Effector memory CD8-positive, alpha-beta T cell (primary cell): ENCODE data around the gene FYCO1.
A peak's percentile ranks its signal among the peaks of the same experiment; 100 is the strongest.

Experiments
- ATAC-seq: fragments of 150-1000 bp; cut with Tn5 transposase; replicated peaks from 2 replicates; pipeline ENCODE4 v1.10.0; 2021; ENCODE audit warnings: mild to moderate bottlenecking, moderate library complexity
- DNase-seq, 3 experiments: peaks; one replicate each; pipeline ENCODE4 v3.0.0; 2021
- H3K27ac Mint-ChIP-seq, 2 donors: one replicate each; pipeline ENCODE4 v1.8.0; 2022; ENCODE audit warnings: mild to moderate bottlenecking in 2 of 2, mixed read lengths in 2 of 2, moderate library complexity in 2 of 2
- H3K27me3 Mint-ChIP-seq, 2 donors: one replicate each; pipeline ENCODE4 v1.8.0; 2022; ENCODE audit warnings: mixed read lengths in 2 of 2
- H3K36me3 Mint-ChIP-seq: one replicate; pipeline ENCODE4 v1.8.0; 2022; ENCODE audit warnings: mild to moderate bottlenecking, moderate library complexity, mixed read lengths; ENCODE audit not compliant: insufficient read depth
- H3K4me1 Mint-ChIP-seq, 2 donors: one replicate each; pipeline ENCODE4 v1.8.0; 2022; ENCODE audit warnings: low read depth in 2 of 2, mixed read lengths in 2 of 2
- H3K4me3 Mint-ChIP-seq, 2 donors: one replicate each; pipeline ENCODE4 v1.8.0; 2022; ENCODE audit warnings: mild to moderate bottlenecking in 2 of 2, mixed read lengths in 2 of 2, moderate library complexity in 2 of 2
- H3K9me3 Mint-ChIP-seq, 2 donors: one replicate each; pipeline ENCODE4 v1.8.0; 2022; ENCODE audit warnings: mixed read lengths in 2 of 2

FYCO1 gene

DNA sequence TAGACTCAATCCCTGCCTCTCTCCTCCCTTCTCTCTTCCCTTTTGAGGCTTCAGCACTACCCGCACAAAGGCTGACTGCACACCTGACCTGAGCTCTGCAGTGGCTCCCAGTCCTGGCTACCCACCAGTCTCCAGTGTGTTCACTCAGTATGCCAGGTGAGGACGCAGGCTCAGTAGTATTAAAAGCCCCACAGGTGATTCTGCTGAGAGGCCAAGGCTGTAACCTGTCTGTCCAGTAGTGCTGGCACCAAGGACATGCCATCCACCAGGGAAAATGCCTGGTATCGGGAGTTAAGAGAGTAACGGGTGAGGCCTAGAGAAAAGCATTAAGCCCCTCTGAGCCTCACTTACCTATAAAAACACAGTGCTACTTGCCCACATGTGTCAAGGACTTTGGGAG is 20.9 kb downstream of the FYCO1 start:
- peaks cover 0 to 3% of the 10 kb centered on the region in 2 donors for H3K9me3 Mint-ChIP-seq
- H3K4me3 Mint-ChIP-seq = peak overlapping the region; percentile 39 to 72
- H3K36me3 Mint-ChIP-seq = peaks cover 47% of the 10 kb centered on the region
- DNase-seq (no peak), ATAC-seq (no peak)
- H3K4me1 Mint-ChIP-seq = peaks cover 69 to 88% of the 10 kb centered on the region in 2 donors
- H3K27me3 Mint-ChIP-seq = no peaks in the 10 kb centered on the region
- H3K27ac Mint-ChIP-seq = peak overlapping the region in 1 of 2 donors; percentile 95

DNA sequence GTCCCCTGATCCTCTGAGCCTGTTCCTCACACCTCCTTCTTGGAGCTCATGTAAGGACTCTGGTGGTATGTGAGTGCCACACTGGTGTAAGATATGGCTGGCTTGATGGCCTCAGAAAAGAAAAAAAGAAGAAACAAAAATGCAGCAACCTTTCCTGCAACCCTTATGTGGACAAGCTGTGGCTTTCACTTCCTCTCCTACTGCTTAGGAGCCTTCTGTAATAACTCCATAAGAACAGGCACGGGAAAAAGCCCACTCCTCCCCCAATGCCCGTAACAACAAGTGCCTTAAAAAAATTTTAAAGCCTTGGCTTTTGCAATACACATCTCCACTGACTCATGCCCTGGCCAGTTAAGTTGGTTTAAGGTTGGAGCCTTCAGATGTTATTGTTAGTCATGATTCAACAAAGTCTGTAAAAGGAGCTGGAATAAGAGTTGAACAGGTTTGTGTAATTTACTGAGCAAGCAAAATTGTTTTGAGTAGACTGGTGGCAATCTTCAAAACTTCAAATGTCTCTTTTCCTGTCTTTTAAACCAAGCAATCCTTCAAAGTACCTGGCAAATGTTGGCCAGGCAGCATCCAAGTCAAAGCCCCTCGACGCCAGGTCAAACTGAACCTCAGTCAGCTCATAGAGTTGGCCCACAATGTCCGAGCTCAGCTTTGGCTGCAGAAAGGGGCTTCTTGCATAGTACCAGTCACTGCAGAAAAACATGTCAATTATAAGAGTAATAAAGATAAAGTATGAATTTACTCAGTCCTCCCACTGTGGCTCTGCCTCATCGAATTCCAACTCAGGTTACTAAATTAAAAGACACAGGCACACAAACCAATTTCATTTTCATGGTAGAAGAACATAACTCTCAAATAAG is 22.9 kb downstream of the FYCO1 start:
- peak overlapping the region; percentile 41 to 47 for H3K4me3 Mint-ChIP-seq
- peaks cover 66 to 87% of the 10 kb centered on the region in 2 donors for H3K4me1 Mint-ChIP-seq

DNA sequence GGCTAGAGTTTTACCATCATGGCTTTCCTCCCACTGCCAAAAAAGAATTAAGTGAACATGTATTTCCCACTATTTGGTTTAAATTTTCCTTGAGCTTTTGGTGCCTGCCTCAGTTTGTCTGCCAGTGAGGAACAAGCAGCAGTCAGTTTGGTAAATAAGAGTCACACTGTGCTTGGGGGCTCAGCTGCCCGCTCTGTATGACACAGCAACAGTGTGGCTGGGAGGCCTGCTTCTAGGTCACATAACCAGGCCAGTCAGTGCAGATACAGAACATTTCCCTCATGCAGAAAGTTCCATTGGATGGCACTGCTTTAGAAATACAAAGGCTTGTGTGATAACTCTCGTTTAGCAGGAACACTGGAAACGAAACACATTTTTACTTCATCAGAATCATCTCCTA is 25.7 kb downstream of the FYCO1 start:
- H3K4me1 Mint-ChIP-seq = peaks cover 73 to 87% of the 10 kb centered on the region in 2 donors
- ATAC-seq (no peak), DNase-seq (no peak)
- peaks cover 65% of the 10 kb centered on the region for H3K36me3 Mint-ChIP-seq
- peak overlapping the region; percentile 95 for H3K27ac Mint-ChIP-seq
- no peaks in the 10 kb centered on the region for H3K27me3 Mint-ChIP-seq
- no peaks in the 10 kb centered on the region for H3K9me3 Mint-ChIP-seq
- H3K4me3 Mint-ChIP-seq = peak overlapping the region; percentile 59 to 74

More for the DNA sequence above, 22.9 kb downstream of the FYCO1 start:
- DNase-seq (no peak), ATAC-seq (no peak)
- Mint-ChIP-seq H3K27me3 (no peaks in the 10 kb centered on the region), H3K36me3 (peaks cover 58% of the 10 kb centered on the region), H3K9me3 (no peaks in the 10 kb centered on the region), H3K27ac (peak overlapping the region; percentile 95)

DNA sequence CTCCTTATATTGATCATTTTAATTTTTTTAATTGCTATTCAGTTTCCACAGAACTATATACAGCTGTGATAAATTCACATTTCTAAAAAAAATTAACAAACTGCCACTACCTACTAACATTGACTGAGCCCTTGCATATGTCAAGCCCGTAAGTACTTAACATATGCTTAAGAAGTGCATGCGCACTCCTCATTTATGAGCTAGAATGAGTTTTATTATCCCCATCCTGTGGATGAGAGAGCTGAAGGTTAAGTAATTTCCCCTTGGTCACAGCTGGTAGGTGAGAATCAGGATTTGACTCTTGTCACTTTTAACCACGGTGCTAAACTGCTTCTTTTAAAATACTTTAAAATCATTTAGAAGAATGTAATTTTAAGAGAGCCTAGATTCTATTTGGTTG is 26.5 kb downstream of the FYCO1 start:
- ATAC-seq (no peak), DNase-seq (no peak)
- no peaks in the 10 kb centered on the region for H3K27me3 Mint-ChIP-seq
- peak overlapping the region; percentile 74 to 75 for H3K4me3 Mint-ChIP-seq
- H3K36me3 Mint-ChIP-seq = peaks cover 62% of the 10 kb centered on the region
- H3K4me1 Mint-ChIP-seq = peaks cover 74 to 89% of the 10 kb centered on the region in 2 donors
- H3K9me3 Mint-ChIP-seq = no peaks in the 10 kb centered on the region
- peak overlapping the region; percentile 88 to 95 for H3K27ac Mint-ChIP-seq

DNA sequence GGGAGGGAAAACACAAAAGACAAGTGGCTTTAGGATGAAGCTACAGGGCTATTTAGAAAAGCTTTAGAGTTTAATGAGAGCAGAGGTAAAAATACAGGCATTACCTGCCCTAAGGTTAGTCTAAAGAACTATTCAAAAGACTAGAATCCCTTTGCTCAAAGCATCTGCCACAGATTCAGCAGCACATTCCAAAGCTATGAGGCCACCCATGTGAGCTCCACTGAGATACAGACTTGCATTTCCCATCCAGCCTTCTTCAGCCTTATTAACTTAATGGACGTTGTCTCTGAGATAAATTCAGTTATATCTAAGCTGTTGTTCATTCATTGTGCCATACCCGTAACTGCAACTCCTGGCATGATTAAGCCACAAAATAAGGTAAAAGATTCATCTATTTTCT is 26.9 kb downstream of the FYCO1 start:
- no peaks in the 10 kb centered on the region for H3K9me3 Mint-ChIP-seq
- DNase-seq = no peak
- ATAC-seq = no peak
- H3K27me3 Mint-ChIP-seq = no peaks in the 10 kb centered on the region
- H3K27ac Mint-ChIP-seq = peak overlapping the region; percentile 92 to 95
- peaks cover 62% of the 10 kb centered on the region for H3K36me3 Mint-ChIP-seq
- H3K4me3 Mint-ChIP-seq = peak overlapping the region; percentile 74 to 75
- peaks cover 76 to 92% of the 10 kb centered on the region in 2 donors for H3K4me1 Mint-ChIP-seq

DNA sequence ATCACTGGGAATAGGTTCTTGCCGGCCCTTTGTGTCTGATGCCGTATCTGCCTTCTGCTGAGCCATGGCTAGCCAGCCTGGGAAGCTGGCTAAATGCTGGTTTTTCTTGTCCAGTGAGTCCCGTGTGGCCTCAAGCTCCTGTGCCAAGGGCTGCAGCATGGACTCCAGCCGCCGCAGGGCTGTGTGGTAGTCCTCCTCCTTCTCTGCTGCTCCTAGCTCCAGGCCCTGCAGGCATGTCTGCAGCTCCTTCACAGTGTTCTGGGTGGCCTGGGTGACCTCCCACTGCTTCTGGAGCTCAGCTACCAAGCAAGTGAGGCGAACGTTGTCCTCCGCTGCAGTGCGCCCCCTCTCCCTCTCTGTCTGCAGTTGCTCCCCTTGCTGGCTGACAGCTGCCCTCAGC is 27.5 kb downstream of the FYCO1 start:
- Mint-ChIP-seq H3K4me3 (peak overlapping the region; percentile 74 to 75), H3K27me3 (no peaks in the 10 kb centered on the region), H3K36me3 (peaks cover 63% of the 10 kb centered on the region), H3K4me1 (peaks cover 82 to 92% of the 10 kb centered on the region in 2 donors), H3K9me3 (no peaks in the 10 kb centered on the region), H3K27ac (peak overlapping the region; percentile 92 to 95)
- no peak for ATAC-seq
- DNase-seq = no peak

DNA sequence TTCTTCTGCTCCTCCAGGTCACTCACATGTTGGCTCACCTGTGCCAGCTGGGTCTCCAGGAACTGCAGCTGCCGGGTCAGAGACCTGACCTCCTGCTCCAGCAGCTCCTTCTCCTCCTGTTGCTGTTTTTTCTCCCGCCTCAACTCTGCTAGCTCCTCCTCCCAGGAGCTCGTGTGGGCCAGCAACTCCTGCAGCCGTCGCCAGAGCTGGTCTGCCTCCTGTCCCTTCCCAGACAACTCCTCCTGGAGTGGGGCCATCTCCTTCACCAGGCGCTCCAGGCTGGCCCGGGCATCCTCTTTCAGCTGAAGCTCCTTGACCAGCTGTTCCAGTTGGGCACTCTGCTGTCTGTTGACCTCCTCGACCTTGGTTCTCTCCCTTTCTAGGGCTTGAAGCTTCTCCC is 27.9 kb downstream of the FYCO1 start:
- peak overlapping the region; percentile 74 to 75 for H3K4me3 Mint-ChIP-seq
- peaks cover 61% of the 10 kb centered on the region for H3K36me3 Mint-ChIP-seq
- peak overlapping the region; percentile 92 to 95 for H3K27ac Mint-ChIP-seq
- ATAC-seq = no peak
- no peaks in the 10 kb centered on the region for H3K9me3 Mint-ChIP-seq
- no peak for DNase-seq
- H3K27me3 Mint-ChIP-seq = no peaks in the 10 kb centered on the region
- H3K4me1 Mint-ChIP-seq = peaks cover 83 to 92% of the 10 kb centered on the region in 2 donors

DNA sequence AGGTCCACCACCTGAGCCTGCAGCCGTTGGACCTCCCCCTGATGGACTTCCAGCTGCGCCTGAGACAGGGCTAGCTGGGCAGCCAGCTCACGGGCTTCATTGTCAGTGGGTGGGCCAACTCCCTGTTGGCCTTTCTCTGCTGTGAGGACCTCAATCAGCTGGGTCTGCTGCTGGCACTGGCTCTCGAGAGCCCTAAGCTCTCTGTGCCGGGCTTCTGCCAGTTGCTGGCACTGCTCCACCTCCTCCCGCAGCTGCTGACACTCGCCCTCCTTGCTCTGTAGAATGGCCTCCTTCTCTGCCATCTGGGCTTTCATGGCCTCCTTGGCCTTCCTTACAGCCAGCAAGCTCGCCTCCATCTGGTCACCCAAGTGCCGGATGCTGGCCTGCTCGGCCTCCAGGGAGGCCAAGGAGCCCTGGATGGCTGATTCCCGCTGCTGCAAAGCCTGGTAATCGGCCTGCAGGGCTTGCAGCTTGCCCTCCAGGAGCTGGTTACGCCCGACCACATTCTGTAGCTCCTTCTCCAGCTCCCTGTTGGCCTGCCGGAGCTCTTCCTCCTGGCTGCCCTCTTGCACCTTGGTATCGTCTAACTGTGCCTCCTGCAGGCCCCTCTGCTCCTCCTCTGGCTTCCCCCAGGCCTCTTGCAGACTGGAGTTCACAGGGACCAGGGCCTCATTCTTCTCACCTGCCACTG is 28.5 kb downstream of the FYCO1 start:
- Mint-ChIP-seq H3K4me1 (peaks cover 85 to 93% of the 10 kb centered on the region in 2 donors), H3K36me3 (peaks cover 60% of the 10 kb centered on the region), H3K9me3 (no peaks in the 10 kb centered on the region), H3K4me3 (peak overlapping the region; percentile 74 to 75), H3K27me3 (no peaks in the 10 kb centered on the region), H3K27ac (peak overlapping the region; percentile 92 to 95)
- no peak for ATAC-seq
- no peak for DNase-seq

DNA sequence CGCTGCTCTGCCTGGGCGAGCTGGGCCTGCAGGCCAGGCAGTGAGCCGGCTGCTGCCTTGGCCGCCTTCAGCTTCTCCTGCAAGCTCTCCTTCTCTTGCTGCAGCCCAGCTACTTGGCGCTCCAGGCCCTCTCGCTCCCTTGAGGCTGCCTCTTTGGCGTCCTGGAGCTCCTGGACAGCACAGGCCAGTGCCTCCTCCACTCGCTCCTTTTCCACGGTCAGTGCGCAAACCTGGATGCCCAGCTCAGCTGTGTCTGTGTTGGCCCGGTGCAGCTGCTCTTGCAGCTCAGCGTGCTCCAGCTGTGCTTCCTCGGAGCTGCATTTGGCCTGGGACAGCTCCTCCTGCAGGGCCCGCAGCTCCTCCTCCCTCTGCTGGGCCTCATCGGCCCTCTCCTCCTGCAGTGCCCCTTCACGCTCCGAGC is 29.2 kb downstream of the FYCO1 start:
- H3K4me1 Mint-ChIP-seq = peaks cover 82 to 87% of the 10 kb centered on the region in 2 donors
- H3K27ac Mint-ChIP-seq = peak overlapping the region in 1 of 2 donors; percentile 95
- no peaks in the 10 kb centered on the region for H3K9me3 Mint-ChIP-seq
- no peak for DNase-seq
- no peaks in the 10 kb centered on the region for H3K27me3 Mint-ChIP-seq
- H3K4me3 Mint-ChIP-seq = peak overlapping the region; percentile 74 to 75
- ATAC-seq = no peak
- peaks cover 60% of the 10 kb centered on the region for H3K36me3 Mint-ChIP-seq

DNA sequence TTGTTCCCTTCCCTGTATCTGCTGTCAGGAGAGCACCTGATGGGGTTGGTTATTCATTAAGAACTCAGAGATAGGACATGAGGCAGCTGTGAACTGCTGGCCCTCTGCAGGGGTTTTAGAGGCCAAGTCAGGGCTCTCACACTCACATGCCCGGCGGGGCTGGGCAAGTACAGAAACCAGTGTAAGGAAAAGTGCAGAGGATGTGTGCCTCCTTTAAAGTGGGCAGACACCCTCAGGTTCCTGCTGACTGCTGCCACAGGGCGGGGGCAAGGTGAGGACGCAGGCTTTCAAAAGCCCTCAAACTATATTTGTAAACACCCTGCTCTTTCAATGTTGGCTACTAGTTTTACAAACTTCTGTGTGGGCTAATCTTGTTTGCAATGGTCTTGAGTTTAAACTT is 30.0 kb downstream of the FYCO1 start:
- ATAC-seq (peak; percentile 69), DNase-seq (peak; percentile 40 to 48 (median 44))
- Mint-ChIP-seq H3K4me1 (peaks cover 81 to 86% of the 10 kb centered on the region in 2 donors), H3K27ac (peak overlapping the region; percentile 83 to 95), H3K36me3 (peaks cover 64% of the 10 kb centered on the region), H3K27me3 (no peaks in the 10 kb centered on the region), H3K9me3 (no peaks in the 10 kb centered on the region), H3K4me3 (peak overlapping the region; percentile 74 to 75)

DNA sequence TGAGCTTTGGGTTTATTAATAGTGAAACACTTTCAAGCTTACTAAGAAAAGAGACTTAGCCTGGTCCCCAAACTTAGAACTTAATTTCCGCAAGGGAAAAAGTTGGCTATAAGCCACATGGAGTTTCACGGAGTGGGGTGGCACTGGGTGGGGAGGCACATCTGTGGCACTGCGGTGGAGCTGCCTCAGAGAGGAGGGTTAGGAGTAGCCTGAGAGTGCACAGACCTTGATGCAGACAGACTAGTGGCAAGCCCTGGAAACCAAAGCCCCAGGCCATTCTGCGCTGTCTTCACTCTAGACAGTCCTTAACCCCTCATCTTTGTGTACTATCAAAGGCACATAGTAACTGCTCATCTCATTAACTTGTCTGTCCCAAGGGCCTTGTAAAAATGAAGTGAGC is 30.4 kb downstream of the FYCO1 start:
- Mint-ChIP-seq H3K4me1 (peaks cover 78 to 83% of the 10 kb centered on the region in 2 donors), H3K36me3 (peaks cover 64% of the 10 kb centered on the region), H3K4me3 (peak overlapping the region; percentile 74 to 75), H3K27me3 (no peaks in the 10 kb centered on the region), H3K27ac (peak overlapping the region; percentile 83 to 95), H3K9me3 (no peaks in the 10 kb centered on the region)
- ATAC-seq (peak; percentile 58), DNase-seq (no peak)

DNA sequence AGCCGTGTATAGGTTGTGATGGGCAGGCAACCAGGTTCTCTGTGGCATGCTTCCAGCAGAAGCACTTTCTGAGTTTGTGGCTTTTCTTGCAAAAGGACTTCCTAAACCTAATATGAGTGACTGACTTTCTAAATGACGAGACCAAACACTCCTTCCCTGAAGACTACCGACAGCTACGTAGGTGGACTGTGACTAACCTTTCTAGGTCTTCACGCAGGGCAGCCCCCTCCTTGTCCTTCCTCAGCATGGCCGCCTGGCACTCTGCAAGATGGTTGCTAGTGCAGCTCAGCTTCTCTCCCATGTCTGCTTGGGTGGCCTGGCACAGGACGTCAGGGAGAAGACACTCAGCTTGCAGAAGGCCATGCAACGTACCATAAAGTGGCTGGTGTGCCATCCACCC is 31.5 kb downstream of the FYCO1 start:
- Mint-ChIP-seq H3K9me3 (no peaks in the 10 kb centered on the region), H3K27me3 (no peaks in the 10 kb centered on the region), H3K4me1 (peaks cover 78 to 82% of the 10 kb centered on the region in 2 donors), H3K36me3 (peaks cover 70% of the 10 kb centered on the region), H3K27ac (peak overlapping the region; percentile 83 to 95), H3K4me3 (peak overlapping the region; percentile 74 to 75)
- DNase-seq (no peak), ATAC-seq (peak; percentile 59)

DNA sequence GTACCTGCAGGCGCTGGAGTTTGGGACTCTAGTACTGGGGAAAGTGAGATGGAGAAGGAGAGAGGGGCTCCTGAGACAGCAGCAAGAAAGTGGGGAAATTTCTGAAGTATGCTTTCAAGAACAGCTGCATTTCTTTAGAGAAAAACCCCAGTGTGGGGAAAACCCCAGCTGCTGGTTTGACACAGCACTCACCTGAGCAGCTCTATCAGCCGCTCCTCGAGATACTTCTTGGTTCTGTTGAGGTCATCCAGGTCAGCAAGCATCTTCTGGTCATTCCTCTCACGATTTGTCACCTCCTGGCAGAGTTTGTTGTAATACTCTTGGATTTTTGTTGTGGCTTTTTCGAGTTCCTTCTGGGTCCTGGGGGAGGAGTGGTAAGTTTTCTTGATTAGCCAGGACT is 33.6 kb downstream of the FYCO1 start:
- Mint-ChIP-seq H3K27ac (peak overlapping the region; percentile 83 to 95), H3K4me1 (peaks cover 79 to 84% of the 10 kb centered on the region in 2 donors), H3K4me3 (peak overlapping the region in 1 of 2 donors; percentile 74), H3K27me3 (no peaks in the 10 kb centered on the region), H3K9me3 (no peaks in the 10 kb centered on the region), H3K36me3 (peaks cover 67% of the 10 kb centered on the region)
- DNase-seq (no peak), ATAC-seq (peak; percentile 45)
